Suprapubic skin (tissue), 3 donors: ENCODE results near the gene GNAT1.

Experiments used
- POLR2A ChIP-seq, 2 donors: fragments of 450-650 bp; IDR thresholded peaks; one replicate each; pipeline ENCODE4 v1.6.1; 2017; ENCODE audit warnings: antibody characterized with exemption in 2 of 2, mild to moderate bottlenecking in 2 of 2, moderate library complexity in 2 of 2
- TF ChIP-seq, protein P1 (sequence below), 2 donors: fragments of 200-600 bp in 1 of 2; fragments of 450-650 bp in 1 of 2; sonication (generic) in 1 of 2; IDR thresholded peaks; one replicate each; pipeline ENCODE4 v1.5.1; 2016 to 2019; ENCODE audit warnings: antibody characterized with exemption in 2 of 2, mild to moderate bottlenecking in 1 of 2, moderate library complexity in 1 of 2

DNA sequence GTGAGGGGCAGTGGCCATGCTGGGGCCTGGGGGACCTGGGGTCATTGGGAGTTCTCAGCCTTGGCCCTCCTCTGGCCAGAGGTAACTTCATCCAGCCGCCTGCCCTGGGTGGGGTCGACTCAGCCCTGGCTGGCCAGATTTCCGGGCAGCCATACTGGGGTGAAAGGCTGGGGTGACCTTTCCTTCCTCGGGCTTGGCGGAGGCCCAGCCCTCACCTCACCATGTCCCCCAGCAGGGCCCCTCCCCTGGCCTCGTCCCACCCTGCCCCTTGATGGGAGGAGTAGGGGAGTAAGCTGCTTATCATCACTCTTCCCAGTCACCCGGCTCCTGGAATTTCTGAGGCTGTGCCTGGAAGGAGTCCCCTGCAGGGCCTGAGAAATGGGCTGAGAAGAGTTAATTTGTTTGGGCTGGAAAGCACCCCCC lies 30.8 kb upstream of the GNAT1 start:
- no peak for TF ChIP-seq POLR2A (IDR thresholded peaks at IDR 0.05)
- TF ChIP-seq, protein P1, sequence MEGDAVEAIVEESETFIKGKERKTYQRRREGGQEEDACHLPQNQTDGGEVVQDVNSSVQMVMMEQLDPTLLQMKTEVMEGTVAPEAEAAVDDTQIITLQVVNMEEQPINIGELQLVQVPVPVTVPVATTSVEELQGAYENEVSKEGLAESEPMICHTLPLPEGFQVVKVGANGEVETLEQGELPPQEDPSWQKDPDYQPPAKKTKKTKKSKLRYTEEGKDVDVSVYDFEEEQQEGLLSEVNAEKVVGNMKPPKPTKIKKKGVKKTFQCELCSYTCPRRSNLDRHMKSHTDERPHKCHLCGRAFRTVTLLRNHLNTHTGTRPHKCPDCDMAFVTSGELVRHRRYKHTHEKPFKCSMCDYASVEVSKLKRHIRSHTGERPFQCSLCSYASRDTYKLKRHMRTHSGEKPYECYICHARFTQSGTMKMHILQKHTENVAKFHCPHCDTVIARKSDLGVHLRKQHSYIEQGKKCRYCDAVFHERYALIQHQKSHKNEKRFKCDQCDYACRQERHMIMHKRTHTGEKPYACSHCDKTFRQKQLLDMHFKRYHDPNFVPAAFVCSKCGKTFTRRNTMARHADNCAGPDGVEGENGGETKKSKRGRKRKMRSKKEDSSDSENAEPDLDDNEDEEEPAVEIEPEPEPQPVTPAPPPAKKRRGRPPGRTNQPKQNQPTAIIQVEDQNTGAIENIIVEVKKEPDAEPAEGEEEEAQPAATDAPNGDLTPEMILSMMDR (IDR thresholded peaks at IDR 0.05): no peak
